Suprapubic skin (tissue), 4 donors: ENCODE results near the gene RPS15A. TPM values are rescaled to one million over a fixed set of nuclear protein-coding genes. Genes with fewer than 3 reads are reported as not detected.

Experiments
- DNase-seq, 2 donors: peaks; one replicate each; pipeline ENCODE4 v3.0.0-alpha.2; 2019; ENCODE audit warnings: low spot score in 2 of 2
- H3K27ac ChIP-seq: fragments of 200-600 bp; sonication (generic); one replicate; pipeline ENCODE4 v1.5.1; 2019
- H3K27me3 ChIP-seq: fragments of 200-600 bp; sonication (generic); one replicate; pipeline ENCODE4 v1.5.1; 2019
- H3K36me3 ChIP-seq: fragments of 200-600 bp; sonication (generic); one replicate; pipeline ENCODE4 v1.5.1; 2019
- H3K4me1 ChIP-seq: fragments of 200-600 bp; sonication (generic); one replicate; pipeline ENCODE4 v1.5.1; 2019
- H3K4me3 ChIP-seq: fragments of 200-600 bp; sonication (generic); one replicate; pipeline ENCODE4 v1.5.1; 2019; ENCODE audit warnings: mild to moderate bottlenecking
- H3K9me3 ChIP-seq: fragments of 200-600 bp; sonication (generic); one replicate; pipeline ENCODE4 v1.5.1; 2019
- EP300 ChIP-seq: sonication (generic); formaldehyde crosslinking; IDR thresholded peaks from one replicate; pipeline ENCODE4 v1.6.1; 2017; ENCODE audit warnings: antibody characterized with exemption
- POLR2A ChIP-seq, 2 donors: fragments of 450-650 bp; IDR thresholded peaks; one replicate each; pipeline ENCODE4 v1.6.1; 2017; ENCODE audit warnings: antibody characterized with exemption in 2 of 2, mild to moderate bottlenecking in 2 of 2, moderate library complexity in 2 of 2
- POLR2AphosphoS5 ChIP-seq, 3 donors: sonication (generic); formaldehyde crosslinking; IDR thresholded peaks; one replicate each; pipeline ENCODE4 v1.6.1; 2017; ENCODE audit warnings: antibody characterized with exemption in 3 of 3
- WGBS: methylation state at CpG from one replicate; pipeline ENCODE4 v1.1.5; 2018; 5-methylcytosine and 5-hydroxymethylcytosine counted together
- total RNA-seq, 4 donors: library from RNA; depleted of rRNA; stranded (reverse); fragments of >200 nt; gene quantifications; one replicate each; pipeline ENCODE4 v1.1.0, GENCODE V29; 2016
- TF ChIP-seq, protein P1 (sequence below), 2 donors: fragments of 200-600 bp in 1 of 2; fragments of 450-650 bp in 1 of 2; sonication (generic) in 1 of 2; IDR thresholded peaks; one replicate each; pipeline ENCODE4 v1.5.1; 2016 to 2019; ENCODE audit warnings: antibody characterized with exemption in 2 of 2, mild to moderate bottlenecking in 1 of 2, moderate library complexity in 1 of 2

The RPS15A gene
- total RNA-seq, result 1,000 to 10,000 TPM in 3 of 4 donors, 100 to 1,000 TPM in 1; 871 to 2,360 (median 1,711) TPM

DNA sequence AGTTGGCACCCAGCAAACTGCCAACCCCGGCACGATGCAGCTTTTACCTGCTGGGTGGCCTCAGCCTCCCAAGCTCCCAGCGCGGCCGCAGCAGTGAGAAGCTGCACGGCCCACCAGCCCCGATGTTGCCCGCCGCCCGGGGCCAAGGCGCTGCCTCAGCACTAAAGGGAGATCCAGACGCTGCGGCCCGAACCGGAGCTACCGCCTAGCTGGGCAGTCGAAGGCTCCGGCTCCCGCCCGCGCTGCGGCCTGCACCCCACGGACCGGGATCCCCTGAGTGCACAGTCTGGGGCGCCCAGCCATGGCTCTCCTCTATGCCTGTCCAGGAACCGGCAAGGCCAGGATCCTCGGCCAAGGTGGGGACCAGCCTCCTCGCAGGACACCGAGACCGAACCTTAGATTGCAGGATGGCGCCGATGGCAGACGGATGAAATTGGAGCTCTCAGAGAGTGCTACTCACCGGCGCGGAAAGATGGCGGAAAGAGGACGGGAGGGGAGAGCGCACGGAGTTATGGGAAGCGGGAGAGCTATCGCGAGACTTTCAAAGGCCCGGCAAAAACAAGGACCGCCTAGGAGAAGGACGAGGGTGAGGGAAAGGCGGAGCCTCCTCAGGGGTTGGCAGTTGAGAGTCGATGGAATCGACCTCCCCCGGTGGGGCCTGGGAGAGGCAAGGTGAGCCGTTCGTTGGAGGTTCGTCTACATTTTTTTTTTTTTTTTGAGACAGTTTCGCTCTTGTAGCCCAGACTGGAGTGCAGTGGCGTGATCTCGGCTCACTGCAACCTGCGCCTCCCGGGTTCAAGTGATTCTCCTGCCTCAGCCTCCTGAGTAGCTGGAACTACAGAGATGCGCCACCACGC is at the start of gene RPS15A:
RPS15A (minus strand) TSS at position 485 of the 857 bp plus-strand sequence. CDS start 1,221 bp downstream, outside the sequence.
- peak; percentile 96 for DNase-seq
- WGBS, result 2% methylated on average over 58 of the region's 60 CpGs
- Histone ChIP-seq H3K9me3 (no peaks in the 10 kb centered on the region), H3K4me3 (peak within 1 kb of the TSS; percentile 77), H3K27me3 (no peaks in the 10 kb centered on the region), H3K36me3 (peaks cover 58% of the 10 kb centered on the region), H3K27ac (peak within 1 kb of the TSS; percentile 87), H3K4me1 (peaks cover 46% of the 10 kb centered on the region)
- no peak for TF ChIP-seq EP300
- TF ChIP-seq, protein P1, sequence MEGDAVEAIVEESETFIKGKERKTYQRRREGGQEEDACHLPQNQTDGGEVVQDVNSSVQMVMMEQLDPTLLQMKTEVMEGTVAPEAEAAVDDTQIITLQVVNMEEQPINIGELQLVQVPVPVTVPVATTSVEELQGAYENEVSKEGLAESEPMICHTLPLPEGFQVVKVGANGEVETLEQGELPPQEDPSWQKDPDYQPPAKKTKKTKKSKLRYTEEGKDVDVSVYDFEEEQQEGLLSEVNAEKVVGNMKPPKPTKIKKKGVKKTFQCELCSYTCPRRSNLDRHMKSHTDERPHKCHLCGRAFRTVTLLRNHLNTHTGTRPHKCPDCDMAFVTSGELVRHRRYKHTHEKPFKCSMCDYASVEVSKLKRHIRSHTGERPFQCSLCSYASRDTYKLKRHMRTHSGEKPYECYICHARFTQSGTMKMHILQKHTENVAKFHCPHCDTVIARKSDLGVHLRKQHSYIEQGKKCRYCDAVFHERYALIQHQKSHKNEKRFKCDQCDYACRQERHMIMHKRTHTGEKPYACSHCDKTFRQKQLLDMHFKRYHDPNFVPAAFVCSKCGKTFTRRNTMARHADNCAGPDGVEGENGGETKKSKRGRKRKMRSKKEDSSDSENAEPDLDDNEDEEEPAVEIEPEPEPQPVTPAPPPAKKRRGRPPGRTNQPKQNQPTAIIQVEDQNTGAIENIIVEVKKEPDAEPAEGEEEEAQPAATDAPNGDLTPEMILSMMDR (IDR thresholded peaks at IDR 0.05), result no peak
- TF ChIP-seq POLR2AphosphoS5 (IDR thresholded peaks at IDR 0.05), result peak; percentile 85 to 98 (median 98)
- peak; percentile 83 to 85 for TF ChIP-seq POLR2A (IDR thresholded peaks at IDR 0.05)

DNA sequence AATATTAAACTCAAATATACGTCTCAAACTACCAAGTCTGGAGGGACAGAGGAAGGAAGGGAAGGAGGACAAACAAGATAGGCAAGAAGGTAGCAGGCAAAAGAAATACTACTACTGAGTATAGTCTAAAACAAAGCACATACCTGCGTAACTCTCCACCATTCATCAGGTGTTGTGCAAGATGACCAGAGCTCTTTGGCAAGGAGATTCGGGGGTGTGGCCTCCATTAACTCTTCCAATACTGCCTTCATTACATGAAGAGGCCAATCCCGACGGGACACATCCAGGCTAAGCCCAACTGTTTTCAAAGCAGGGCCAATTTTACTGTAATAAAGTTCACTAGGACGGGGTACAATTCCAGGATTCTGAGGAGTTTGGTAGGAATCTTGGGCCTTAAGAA is 49.4 kb upstream of the RPS15A start:
- H3K9me3 ChIP-seq, result no peaks in the 10 kb centered on the region
- no peak overlapping the region for H3K4me3 ChIP-seq
- H3K36me3 ChIP-seq, result peaks cover 87% of the 10 kb centered on the region
- 75% methylated on average over 6 of the region's 6 CpGs for WGBS
- TF ChIP-seq, protein P1 (IDR thresholded peaks at IDR 0.05), result no peak
- no peak for TF ChIP-seq POLR2AphosphoS5 (IDR thresholded peaks at IDR 0.05)
- no peak for TF ChIP-seq POLR2A (IDR thresholded peaks at IDR 0.05)
- no peaks in the 10 kb centered on the region for H3K27me3 ChIP-seq
- no peaks in the 10 kb centered on the region for H3K4me1 ChIP-seq
- no peak for DNase-seq
- no peak overlapping the region for H3K27ac ChIP-seq

DNA sequence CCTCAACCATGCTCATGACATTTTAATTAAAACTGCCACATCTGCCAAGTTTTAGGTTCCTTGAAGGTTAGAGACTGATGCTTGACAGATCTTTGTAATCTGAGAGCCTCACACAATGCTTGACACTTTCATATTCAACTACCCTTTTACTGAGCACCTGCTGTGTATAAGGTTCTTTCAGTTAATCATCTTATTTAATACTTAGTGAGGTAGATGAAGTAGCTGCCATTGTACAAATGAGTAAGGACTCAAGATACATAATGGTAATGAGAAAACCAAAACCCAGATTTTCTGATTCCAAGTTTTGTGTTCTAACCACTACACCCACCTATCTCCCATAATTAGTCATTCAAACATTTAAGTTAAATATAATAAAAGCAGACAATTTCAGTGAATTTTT is 46.6 kb upstream of the RPS15A start:
- no peaks in the 10 kb centered on the region for H3K4me1 ChIP-seq
- TF ChIP-seq EP300 (no peak), POLR2A (IDR thresholded peaks at IDR 0.05) (no peak), POLR2AphosphoS5 (IDR thresholded peaks at IDR 0.05) (no peak)
- TF ChIP-seq, protein P1 (IDR thresholded peaks at IDR 0.05), result no peak
- H3K4me3 ChIP-seq, result no peak overlapping the region
- H3K27me3 ChIP-seq, result no peaks in the 10 kb centered on the region
- DNase-seq, result no peak
- H3K9me3 ChIP-seq, result no peaks in the 10 kb centered on the region
- H3K36me3 ChIP-seq, result peaks cover 92% of the 10 kb centered on the region
- no peak overlapping the region for H3K27ac ChIP-seq

DNA sequence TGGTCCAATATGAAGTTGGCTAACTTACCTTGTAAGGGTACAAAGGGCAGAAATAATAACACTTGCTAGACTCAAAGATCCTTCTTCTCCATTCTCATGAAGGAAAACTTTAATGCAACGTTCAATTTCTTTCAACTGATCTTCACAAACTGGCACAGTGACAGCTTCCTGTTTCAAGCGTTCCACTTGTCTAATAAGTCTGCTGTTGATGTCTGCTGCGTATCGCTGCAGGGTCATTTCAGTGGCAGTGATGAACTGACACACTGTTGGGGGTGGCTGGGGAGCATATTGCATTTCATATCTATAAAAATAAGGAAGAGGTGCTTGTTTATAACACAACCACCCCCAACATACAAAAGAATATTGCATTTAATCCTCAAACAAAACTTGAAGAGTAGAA is 44.7 kb upstream of the RPS15A start:
- DNase-seq, result no peak
- Histone ChIP-seq H3K27me3 (no peaks in the 10 kb centered on the region), H3K27ac (no peak overlapping the region), H3K4me1 (no peaks in the 10 kb centered on the region), H3K4me3 (no peak overlapping the region), H3K9me3 (no peaks in the 10 kb centered on the region), H3K36me3 (peaks cover 99% of the 10 kb centered on the region)
- 80% methylated on average over 4 of the region's 4 CpGs for WGBS
- no peak for TF ChIP-seq EP300
- no peak for TF ChIP-seq POLR2A (IDR thresholded peaks at IDR 0.05)
- no peak for TF ChIP-seq POLR2AphosphoS5 (IDR thresholded peaks at IDR 0.05)
- TF ChIP-seq, protein P1 (IDR thresholded peaks at IDR 0.05), result no peak

DNA sequence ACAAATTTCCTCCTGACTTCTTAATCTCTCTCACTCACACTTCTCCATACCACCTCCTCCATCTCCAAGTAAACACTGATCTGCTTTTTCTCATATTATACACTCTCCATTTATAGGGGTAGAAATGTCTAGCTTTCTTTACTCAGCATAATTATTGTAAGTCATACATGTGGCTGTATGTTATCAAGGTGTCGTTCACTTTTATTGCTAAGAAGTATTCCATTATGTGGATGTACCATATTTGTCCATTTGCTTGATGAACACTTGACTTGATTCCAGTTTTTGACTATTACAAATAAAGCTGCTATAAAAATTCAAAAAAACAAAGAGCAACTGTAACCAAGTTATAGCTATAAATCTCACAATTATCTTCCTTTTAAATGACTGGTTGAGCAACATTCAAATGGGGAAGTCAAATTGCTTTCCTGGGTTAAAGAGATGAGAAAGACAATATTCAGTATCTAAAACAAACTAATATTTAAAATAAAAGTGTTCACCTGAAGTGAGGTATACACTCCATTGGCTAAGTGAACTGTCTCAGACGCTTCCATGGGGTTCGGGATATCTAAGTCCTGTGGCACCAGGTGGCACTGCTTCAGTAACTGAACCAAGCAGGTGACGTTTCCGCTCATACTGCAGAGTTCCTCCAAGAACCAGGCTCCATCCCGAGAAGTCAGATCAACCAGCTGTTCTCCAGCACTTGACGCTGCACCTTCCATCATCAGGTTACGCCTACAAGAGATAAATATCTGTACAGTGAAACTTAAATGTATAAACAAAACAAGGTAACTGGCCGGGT is 43.8 kb upstream of the RPS15A start:
- no peak for DNase-seq
- Histone ChIP-seq H3K27me3 (no peaks in the 10 kb centered on the region), H3K27ac (no peak overlapping the region), H3K9me3 (no peaks in the 10 kb centered on the region), H3K36me3 (peaks cover 100% of the 10 kb centered on the region), H3K4me1 (no peaks in the 10 kb centered on the region), H3K4me3 (no peak overlapping the region)
- TF ChIP-seq POLR2AphosphoS5 (IDR thresholded peaks at IDR 0.05), result no peak
- 92% methylated on average over 9 of the region's 9 CpGs for WGBS
